Measurements from ENCODE around the gene ZDHHC3.

The ZDHHC3 gene

DNA sequence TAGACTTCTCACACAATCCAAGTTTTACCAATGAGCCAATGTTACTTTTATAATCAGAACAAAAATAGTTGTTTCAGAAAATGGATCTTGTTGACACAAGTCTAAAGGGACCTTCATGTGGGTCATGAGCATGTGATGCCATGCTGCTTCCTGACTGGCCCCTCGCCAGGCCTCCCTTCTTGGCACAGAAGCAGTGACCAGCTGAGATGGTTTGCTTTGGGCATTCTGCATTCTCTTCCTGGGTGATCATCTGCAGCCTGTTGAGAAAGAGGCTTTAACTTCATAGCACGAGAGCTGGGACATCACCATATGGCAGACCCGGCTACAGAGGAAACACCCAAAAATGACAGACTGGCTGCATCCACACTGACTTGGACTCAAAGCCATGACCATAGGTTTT, 55.9 kb downstream of the ZDHHC3 start:
- Histone ChIP-seq H2BK5ac (ENCODE audit: low read depth, low read length, poor library complexity) (no peak overlapping the region), H3K4me3 (ENCODE audit: low read depth, low read length) (no peak overlapping the region), H2AK5ac (ENCODE audit: low read length) (no peak overlapping the region), H2BK120ac (ENCODE audit: insufficient read depth, low read length, poor library complexity) (no peak overlapping the region), H3K79me1 (ENCODE audit: low read length) (no peaks in the 10 kb centered on the region), H3K9ac (ENCODE audit: low read length) (no peak overlapping the region), H3K4me1 (ENCODE audit: control insufficient read depth in 1 of 2, insufficient read depth in 2 of 2, low read length in 2 of 2) (no peaks in the 10 kb centered on the region), H3K18ac (ENCODE audit: low read length) (no peak overlapping the region), H2AFZ (ENCODE audit: insufficient read depth, low read length, poor library complexity) (no peak overlapping the region), H3K14ac (ENCODE audit: low read length) (no peak overlapping the region), H4K12ac (ENCODE audit: low read depth, low read length) (no peak overlapping the region), H3K27ac (ENCODE audit: low read depth, low read length) (no peak overlapping the region), H4K8ac (ENCODE audit: low read depth, low read length) (no peak overlapping the region), H4K91ac (ENCODE audit: low read depth, low read length) (no peak overlapping the region), H3K27me3 (ENCODE audit: insufficient read depth, low read length) (no peaks in the 10 kb centered on the region), H3K79me2 (ENCODE audit: control insufficient read depth, insufficient read depth, low read length, poor library complexity) (no peaks in the 10 kb centered on the region), H3K4ac (ENCODE audit: low read depth, low read length) (no peak overlapping the region), H3K23ac (ENCODE audit: low read length) (no peak overlapping the region), H2BK12ac (ENCODE audit: low read length) (no peak overlapping the region), H3K4me2 (ENCODE audit: low read length) (no peak overlapping the region), H3K36me3 (ENCODE audit: control insufficient read depth in 1 of 2, insufficient read depth in 2 of 2, low read length in 2 of 2) (peaks cover 9 to 23% of the 10 kb centered on the region in 2 experiments), H3K9me3 (ENCODE audit: insufficient read depth, low read depth, low read length) (peaks cover 1% of the 10 kb centered on the region)
- WGBS (ENCODE audit: extremely low coverage, insufficient coverage, insufficient read length) = no CpG with 5 or more reads among the region's 3 CpGs
- DNase-seq = no peak

DNA sequence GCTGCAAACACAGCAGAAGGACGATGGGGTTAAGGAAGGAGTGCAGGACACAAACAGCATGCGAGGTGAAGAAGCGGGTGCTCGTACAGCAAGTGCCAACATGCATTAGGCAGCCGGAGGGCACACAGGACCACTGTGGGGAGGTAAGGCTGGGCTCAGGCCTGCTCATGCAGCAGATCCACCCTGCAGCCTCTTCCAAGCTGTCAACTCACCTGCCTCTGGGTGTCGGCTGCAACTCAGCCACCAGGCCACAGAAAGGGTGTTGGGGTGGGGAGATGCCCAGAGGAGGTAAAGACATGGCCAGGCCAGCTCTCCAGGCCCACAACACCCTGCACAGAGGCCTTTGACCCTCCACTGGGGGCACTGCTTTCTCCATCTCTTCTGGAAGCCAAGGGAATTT, 57.4 kb downstream of the ZDHHC3 start:
- no peak overlapping the region for H2AFZ ChIP-seq (ENCODE audit: insufficient read depth, low read length, poor library complexity)
- WGBS (ENCODE audit: extremely low coverage, insufficient coverage, insufficient read length) = no CpG with 5 or more reads among the region's 6 CpGs

DNA sequence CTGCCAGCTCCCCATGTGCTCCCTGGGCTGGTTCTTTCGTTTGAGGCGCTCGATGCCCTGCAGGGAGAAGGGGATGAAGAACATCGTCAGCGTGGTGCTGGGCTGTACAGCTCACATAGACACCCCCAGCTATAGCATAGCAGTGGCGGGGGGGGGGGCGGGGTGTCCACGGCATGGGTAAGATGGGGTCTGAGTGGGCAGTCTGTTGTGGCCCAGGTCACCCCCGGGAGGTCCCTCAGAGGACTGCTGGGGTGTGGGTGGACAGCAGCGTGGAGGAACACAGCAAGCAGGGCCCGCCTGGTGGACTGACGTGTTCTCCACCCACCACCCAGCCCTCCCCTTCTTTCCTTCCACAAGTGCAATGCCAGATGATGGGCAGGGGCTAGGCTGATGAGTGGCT, 57.9 kb downstream of the ZDHHC3 start:
- no CpG with 5 or more reads among the region's 12 CpGs for WGBS (ENCODE audit: extremely low coverage, insufficient coverage, insufficient read length)
- Histone ChIP-seq H3K27me3 (ENCODE audit: insufficient read depth, low read length) (no peaks in the 10 kb centered on the region), H2BK120ac (ENCODE audit: insufficient read depth, low read length, poor library complexity) (no peak overlapping the region)

More for the DNA sequence above, 57.4 kb downstream of the ZDHHC3 start:
- no peak overlapping the region for H3K18ac ChIP-seq (ENCODE audit: low read length)
- no peak overlapping the region for H3K4me2 ChIP-seq (ENCODE audit: low read length)
- H3K4me1 ChIP-seq (ENCODE audit: control insufficient read depth in 1 of 2, insufficient read depth in 2 of 2, low read length in 2 of 2) = no peaks in the 10 kb centered on the region
- no peak overlapping the region for H2BK12ac ChIP-seq (ENCODE audit: low read length)
- no peaks in the 10 kb centered on the region for H3K79me1 ChIP-seq (ENCODE audit: low read length)
- H3K9me3 ChIP-seq (ENCODE audit: insufficient read depth, low read depth, low read length) = peaks cover 1% of the 10 kb centered on the region
- H3K79me2 ChIP-seq (ENCODE audit: control insufficient read depth, insufficient read depth, low read length, poor library complexity) = no peaks in the 10 kb centered on the region
- H3K4me3 ChIP-seq (ENCODE audit: low read depth, low read length) = no peak overlapping the region
- H4K91ac ChIP-seq (ENCODE audit: low read depth, low read length) = no peak overlapping the region
- no peak for DNase-seq
- no peak overlapping the region for H4K8ac ChIP-seq (ENCODE audit: low read depth, low read length)
- H3K14ac ChIP-seq (ENCODE audit: low read length) = no peak overlapping the region
- peaks cover 9 to 22% of the 10 kb centered on the region in 2 experiments for H3K36me3 ChIP-seq (ENCODE audit: control insufficient read depth in 1 of 2, insufficient read depth in 2 of 2, low read length in 2 of 2)
- no peaks in the 10 kb centered on the region for H3K27me3 ChIP-seq (ENCODE audit: insufficient read depth, low read length)
- H3K23ac ChIP-seq (ENCODE audit: low read length) = no peak overlapping the region
- H3K27ac ChIP-seq (ENCODE audit: low read depth, low read length) = no peak overlapping the region
- H2BK120ac ChIP-seq (ENCODE audit: insufficient read depth, low read length, poor library complexity) = no peak overlapping the region
- H2BK5ac ChIP-seq (ENCODE audit: low read depth, low read length, poor library complexity) = no peak overlapping the region
- H2AK5ac ChIP-seq (ENCODE audit: low read length) = no peak overlapping the region
- no peak overlapping the region for H4K12ac ChIP-seq (ENCODE audit: low read depth, low read length)
- H3K4ac ChIP-seq (ENCODE audit: low read depth, low read length) = no peak overlapping the region
- no peak overlapping the region for H3K9ac ChIP-seq (ENCODE audit: low read length)

DNA sequence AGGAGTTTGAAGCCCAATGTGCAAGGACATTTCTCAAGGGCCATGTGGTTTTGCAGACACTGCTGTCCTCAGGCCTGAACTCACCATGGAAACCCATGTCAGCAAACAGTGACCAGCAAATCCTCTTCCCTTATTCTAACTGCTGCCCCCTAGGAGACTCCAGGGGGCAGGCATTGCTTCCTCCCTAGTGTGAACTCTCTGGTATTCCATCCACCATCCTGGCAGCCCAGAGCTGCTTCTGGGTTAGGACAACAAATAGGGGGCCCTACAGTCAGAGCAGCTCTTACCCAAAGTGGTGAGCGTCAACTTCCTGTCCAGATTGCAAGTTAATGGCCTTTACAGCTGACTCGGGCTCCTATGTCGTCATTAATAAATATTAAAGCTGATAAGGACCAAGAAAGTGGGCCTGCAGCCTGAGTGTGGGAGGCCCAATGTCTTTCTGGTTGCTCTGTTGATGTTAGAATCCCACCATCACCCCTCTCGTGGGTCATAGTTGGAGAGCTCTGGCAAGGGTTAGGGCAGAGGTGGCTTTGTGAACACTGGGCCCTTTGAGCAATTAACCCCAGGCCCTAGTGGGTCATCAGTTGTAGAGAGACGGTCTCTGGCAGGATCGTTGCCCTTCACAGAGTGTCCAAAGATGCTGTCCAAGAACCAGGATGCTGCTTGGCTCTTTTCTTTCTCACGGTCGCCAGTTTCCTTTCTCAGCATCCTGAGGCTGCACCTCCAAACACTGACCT, 60.1 kb downstream of the ZDHHC3 start:
- DNase-seq = no peak
- Histone ChIP-seq H2BK12ac (ENCODE audit: low read length) (no peak overlapping the region), H3K79me2 (ENCODE audit: control insufficient read depth, insufficient read depth, low read length, poor library complexity) (no peaks in the 10 kb centered on the region), H3K79me1 (ENCODE audit: low read length) (no peaks in the 10 kb centered on the region), H4K12ac (ENCODE audit: low read depth, low read length) (no peak overlapping the region), H3K36me3 (ENCODE audit: control insufficient read depth in 1 of 2, insufficient read depth in 2 of 2, low read length in 2 of 2) (peaks cover 5 to 13% of the 10 kb centered on the region in 2 experiments), H3K4me1 (ENCODE audit: control insufficient read depth in 1 of 2, insufficient read depth in 2 of 2, low read length in 2 of 2) (no peaks in the 10 kb centered on the region), H3K4me3 (ENCODE audit: low read depth, low read length) (no peak overlapping the region), H3K9me3 (ENCODE audit: insufficient read depth, low read depth, low read length) (peaks cover 4% of the 10 kb centered on the region), H3K4ac (ENCODE audit: low read depth, low read length) (no peak overlapping the region), H3K27me3 (ENCODE audit: insufficient read depth, low read length) (no peaks in the 10 kb centered on the region), H2BK120ac (ENCODE audit: insufficient read depth, low read length, poor library complexity) (no peak overlapping the region), H3K9ac (ENCODE audit: low read length) (no peak overlapping the region), H2AK5ac (ENCODE audit: low read length) (no peak overlapping the region), H3K14ac (ENCODE audit: low read length) (no peak overlapping the region), H3K4me2 (ENCODE audit: low read length) (no peak overlapping the region), H2AFZ (ENCODE audit: insufficient read depth, low read length, poor library complexity) (no peak overlapping the region), H3K27ac (ENCODE audit: low read depth, low read length) (no peak overlapping the region), H4K8ac (ENCODE audit: low read depth, low read length) (no peak overlapping the region), H2BK5ac (ENCODE audit: low read depth, low read length, poor library complexity) (no peak overlapping the region), H3K23ac (ENCODE audit: low read length) (no peak overlapping the region), H3K18ac (ENCODE audit: low read length) (no peak overlapping the region), H4K91ac (ENCODE audit: low read depth, low read length) (no peak overlapping the region)
- no CpG with 5 or more reads among the region's 8 CpGs for WGBS (ENCODE audit: extremely low coverage, insufficient coverage, insufficient read length)

More for the DNA sequence above, 57.9 kb downstream of the ZDHHC3 start:
- no peak overlapping the region for H2AFZ ChIP-seq (ENCODE audit: insufficient read depth, low read length, poor library complexity)
- no peaks in the 10 kb centered on the region for H3K4me1 ChIP-seq (ENCODE audit: control insufficient read depth in 1 of 2, insufficient read depth in 2 of 2, low read length in 2 of 2)
- H3K79me2 ChIP-seq (ENCODE audit: control insufficient read depth, insufficient read depth, low read length, poor library complexity) = no peaks in the 10 kb centered on the region
- H4K12ac ChIP-seq (ENCODE audit: low read depth, low read length) = no peak overlapping the region
- H3K27ac ChIP-seq (ENCODE audit: low read depth, low read length) = no peak overlapping the region
- peaks cover 1% of the 10 kb centered on the region for H3K9me3 ChIP-seq (ENCODE audit: insufficient read depth, low read depth, low read length)
- H3K14ac ChIP-seq (ENCODE audit: low read length) = no peak overlapping the region
- no peak for DNase-seq
- H4K91ac ChIP-seq (ENCODE audit: low read depth, low read length) = no peak overlapping the region
- H3K4ac ChIP-seq (ENCODE audit: low read depth, low read length) = no peak overlapping the region
- H3K4me3 ChIP-seq (ENCODE audit: low read depth, low read length) = no peak overlapping the region
- H3K36me3 ChIP-seq (ENCODE audit: control insufficient read depth in 1 of 2, insufficient read depth in 2 of 2, low read length in 2 of 2) = peaks cover 9 to 20% of the 10 kb centered on the region in 2 experiments
- H2AK5ac ChIP-seq (ENCODE audit: low read length) = no peak overlapping the region
- H4K8ac ChIP-seq (ENCODE audit: low read depth, low read length) = no peak overlapping the region
- no peak overlapping the region for H3K23ac ChIP-seq (ENCODE audit: low read length)
- no peak overlapping the region for H2BK5ac ChIP-seq (ENCODE audit: low read depth, low read length, poor library complexity)
- no peak overlapping the region for H2BK12ac ChIP-seq (ENCODE audit: low read length)
- no peak overlapping the region for H3K18ac ChIP-seq (ENCODE audit: low read length)
- H3K9ac ChIP-seq (ENCODE audit: low read length) = no peak overlapping the region
- no peaks in the 10 kb centered on the region for H3K79me1 ChIP-seq (ENCODE audit: low read length)
- no peak overlapping the region for H3K4me2 ChIP-seq (ENCODE audit: low read length)
